ENCODE data around the gene DDX5. TPM values are rescaled to one million over a fixed set of nuclear protein-coding genes. Genes with fewer than 3 reads are reported as not detected.

Gene DDX5
- polyA plus RNA-seq, 1 of the 3 experiments (the other 2 are of a cell fraction), result 1,642 TPM

GRCh38 chr17:64520359-64520758, 14.3 kb upstream of the DDX5 start:
- 97% methylated on average over 6 of the region's 6 CpGs for WGBS (ENCODE audit: low lambda C conversion rate)
- Histone ChIP-seq H3K9me3 (no peaks in the 10 kb centered on the region), H3K9me2 (no peaks in the 10 kb centered on the region), H3K4me1 (ENCODE audit: control insufficient read depth in 1 of 2, insufficient read depth in 2 of 2, low read depth in 1 of 2, low read length in 1 of 2) (no peaks in the 10 kb centered on the region), H3F3A (replicated peaks; ENCODE audit: insufficient read depth) (peaks cover 10% of the 10 kb centered on the region), H3K9ac (no peak overlapping the region), H2AFZ (ENCODE audit: low read depth) (no peak overlapping the region), H3K27ac (ENCODE audit: low read depth in 2 of 2, low read length in 1 of 2) (no peak overlapping the region), H3K4me3 (ENCODE audit: low read depth in 2 of 2, low read length in 1 of 2) (no peak overlapping the region), H3K79me2 (ENCODE audit: insufficient read depth) (peaks cover 24% of the 10 kb centered on the region; the same call in 1 of the 2 replicates), H3K4me2 (no peak overlapping the region), H3K27me3 (ENCODE audit: insufficient read depth) (no peaks in the 10 kb centered on the region), H4K20me1 (ENCODE audit: insufficient read depth) (no peaks in the 10 kb centered on the region), H3K36me3 (replicated peaks in 1 of 2; ENCODE audit: control insufficient read depth in 1 of 2, insufficient read depth in 2 of 2, low read length in 1 of 2) (peaks cover 73 to 90% of the 10 kb centered on the region in 2 experiments)
- CTCF ChIA-PET, result interaction anchor here (0.8 to 1.0 kb wide), 2 partner anchors 21 to 256 kb away, joined by 3 read pairs; no protein-coding TSS in a partner anchor
- POLR2A ChIA-PET, result interaction anchor here (1.2 to 2.6 kb wide), 2 partner anchors 13 to 15 kb away, joined by 3 to 8 read pairs; partner anchors contain the start of genes CEP95 and DDX5
- no peak for TF ChIP-seq EZH2phosphoT487 (IDR thresholded peaks at IDR 0.05; ENCODE audit: borderline replicate concordance, low read depth)
- no peak for TF ChIP-seq TEAD4 (IDR thresholded peaks at IDR 0.05; ENCODE audit: borderline replicate concordance, insufficient read depth)
- TF ChIP-seq EP300 (IDR thresholded peaks at IDR 0.05; ENCODE audit: borderline replicate concordance in 1 of 2, low read depth in 1 of 2, low read length in 1 of 2), result no peak
- no peak for TF ChIP-seq NFIC (IDR thresholded peaks at IDR 0.05; ENCODE audit: borderline replicate concordance)
- TF ChIP-seq, protein P1, sequence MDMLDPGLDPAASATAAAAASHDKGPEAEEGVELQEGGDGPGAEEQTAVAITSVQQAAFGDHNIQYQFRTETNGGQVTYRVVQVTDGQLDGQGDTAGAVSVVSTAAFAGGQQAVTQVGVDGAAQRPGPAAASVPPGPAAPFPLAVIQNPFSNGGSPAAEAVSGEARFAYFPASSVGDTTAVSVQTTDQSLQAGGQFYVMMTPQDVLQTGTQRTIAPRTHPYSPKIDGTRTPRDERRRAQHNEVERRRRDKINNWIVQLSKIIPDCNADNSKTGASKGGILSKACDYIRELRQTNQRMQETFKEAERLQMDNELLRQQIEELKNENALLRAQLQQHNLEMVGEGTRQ (IDR thresholded peaks at IDR 0.05; ENCODE audit: borderline replicate concordance, low read depth, low read length), result no peak
- no peak for TF ChIP-seq CHD2 (IDR thresholded peaks at IDR 0.05; ENCODE audit: low read length, partially characterized antibody)
- TF ChIP-seq JUND (IDR thresholded peaks at IDR 0.05), result no peak
- TF ChIP-seq ELF1 (IDR thresholded peaks at IDR 0.05), result no peak
- no peak for TF ChIP-seq MEF2A (IDR thresholded peaks at IDR 0.05; ENCODE audit: borderline replicate concordance, low read depth)
- no peak for TF ChIP-seq POLR2AphosphoS5 (IDR thresholded peaks at IDR 0.05; ENCODE audit: low read depth, low read length)
- TF ChIP-seq FOXM1 (IDR thresholded peaks at IDR 0.05; ENCODE audit: low read depth), result no peak
- DNase-seq, result no peak

GRCh38 chr17:64519601-64520000, 13.5 kb upstream of the DDX5 start:
- Histone ChIP-seq H3K27me3 (ENCODE audit: insufficient read depth) (no peaks in the 10 kb centered on the region), H3K27ac (ENCODE audit: low read depth in 2 of 2, low read length in 1 of 2) (no peak overlapping the region), H3K4me3 (ENCODE audit: low read depth in 2 of 2, low read length in 1 of 2) (no peak overlapping the region), H3K9me3 (no peaks in the 10 kb centered on the region), H3K79me2 (ENCODE audit: insufficient read depth) (peaks cover 25% of the 10 kb centered on the region; the same call in 1 of the 2 replicates), H3K36me3 (replicated peaks in 1 of 2; ENCODE audit: control insufficient read depth in 1 of 2, insufficient read depth in 2 of 2, low read length in 1 of 2) (peaks cover 75 to 89% of the 10 kb centered on the region in 2 experiments), H3K4me1 (ENCODE audit: control insufficient read depth in 1 of 2, insufficient read depth in 2 of 2, low read depth in 1 of 2, low read length in 1 of 2) (no peaks in the 10 kb centered on the region), H3F3A (replicated peaks; ENCODE audit: insufficient read depth) (peaks cover 9% of the 10 kb centered on the region), H2AFZ (ENCODE audit: low read depth) (no peak overlapping the region), H4K20me1 (ENCODE audit: insufficient read depth) (no peaks in the 10 kb centered on the region; the same call in 1 of the 2 replicates), H3K9me2 (no peaks in the 10 kb centered on the region), H3K9ac (no peak overlapping the region), H3K4me2 (no peak overlapping the region)
- ChIA-PET POLR2A (interaction anchor here (2.6 kb wide), 1 partner anchor 13 kb away, joined by 8 read pairs; the partner anchor contains the start of genes CEP95 and DDX5), CTCF (interaction anchor here (1.0 to 1.8 kb wide), 3 partner anchors 12 to 129 kb away, joined by 3 to 7 read pairs (median 4); no protein-coding TSS in a partner anchor)
- DNase-seq, result no peak
- 94% methylated on average over 6 of the region's 6 CpGs for WGBS (ENCODE audit: low lambda C conversion rate)
- TF ChIP-seq, protein P1 (IDR thresholded peaks at IDR 0.05; ENCODE audit: borderline replicate concordance, low read depth, low read length), result no peak
- TF ChIP-seq, protein P2, sequence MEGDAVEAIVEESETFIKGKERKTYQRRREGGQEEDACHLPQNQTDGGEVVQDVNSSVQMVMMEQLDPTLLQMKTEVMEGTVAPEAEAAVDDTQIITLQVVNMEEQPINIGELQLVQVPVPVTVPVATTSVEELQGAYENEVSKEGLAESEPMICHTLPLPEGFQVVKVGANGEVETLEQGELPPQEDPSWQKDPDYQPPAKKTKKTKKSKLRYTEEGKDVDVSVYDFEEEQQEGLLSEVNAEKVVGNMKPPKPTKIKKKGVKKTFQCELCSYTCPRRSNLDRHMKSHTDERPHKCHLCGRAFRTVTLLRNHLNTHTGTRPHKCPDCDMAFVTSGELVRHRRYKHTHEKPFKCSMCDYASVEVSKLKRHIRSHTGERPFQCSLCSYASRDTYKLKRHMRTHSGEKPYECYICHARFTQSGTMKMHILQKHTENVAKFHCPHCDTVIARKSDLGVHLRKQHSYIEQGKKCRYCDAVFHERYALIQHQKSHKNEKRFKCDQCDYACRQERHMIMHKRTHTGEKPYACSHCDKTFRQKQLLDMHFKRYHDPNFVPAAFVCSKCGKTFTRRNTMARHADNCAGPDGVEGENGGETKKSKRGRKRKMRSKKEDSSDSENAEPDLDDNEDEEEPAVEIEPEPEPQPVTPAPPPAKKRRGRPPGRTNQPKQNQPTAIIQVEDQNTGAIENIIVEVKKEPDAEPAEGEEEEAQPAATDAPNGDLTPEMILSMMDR (IDR thresholded peaks at IDR 0.05), result no peak
- TF ChIP-seq, protein P3, sequence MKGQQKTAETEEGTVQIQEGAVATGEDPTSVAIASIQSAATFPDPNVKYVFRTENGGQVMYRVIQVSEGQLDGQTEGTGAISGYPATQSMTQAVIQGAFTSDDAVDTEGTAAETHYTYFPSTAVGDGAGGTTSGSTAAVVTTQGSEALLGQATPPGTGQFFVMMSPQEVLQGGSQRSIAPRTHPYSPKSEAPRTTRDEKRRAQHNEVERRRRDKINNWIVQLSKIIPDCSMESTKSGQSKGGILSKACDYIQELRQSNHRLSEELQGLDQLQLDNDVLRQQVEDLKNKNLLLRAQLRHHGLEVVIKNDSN (IDR thresholded peaks at IDR 0.05; ENCODE audit: borderline replicate concordance, low read depth), result no peak
- TF ChIP-seq ZBTB33 (IDR thresholded peaks at IDR 0.05; ENCODE audit: borderline replicate concordance, low read depth) (no peak), RCOR1 (IDR thresholded peaks at IDR 0.05; ENCODE audit: low read length) (no peak), REST (IDR thresholded peaks at IDR 0.05; ENCODE audit: low read depth, low read length) (no peak), MXI1 (IDR thresholded peaks at IDR 0.05; ENCODE audit: low read depth, low read length) (no peak)
